Thyroid gland (tissue), 4 donors: ENCODE data around the gene MSLN. TPM values are rescaled to one million over a fixed set of nuclear protein-coding genes. Genes with fewer than 3 reads are reported as not detected.

Source experiments
- DNase-seq, 2 donors: peaks; one replicate each; pipeline ENCODE4 v3.0.0-alpha.2; 2019
- H3K27ac ChIP-seq, 3 donors: fragments of 200-600 bp; sonication (generic); 1 replicate in 2 of 3; 2 replicates in 1 of 3; pipeline ENCODE4 v1.5.1; 2016 to 2019; ENCODE audit warnings: mild to moderate bottlenecking in 1 of 3, moderate library complexity in 1 of 3
- H3K27me3 ChIP-seq: fragments of 200-600 bp; sonication (generic); one replicate; pipeline ENCODE4 v1.5.1; 2019
- H3K36me3 ChIP-seq, 2 donors: fragments of 200-600 bp; sonication (generic); one replicate each; pipeline ENCODE4 v1.5.1; 2016 to 2019
- H3K4me1 ChIP-seq, 2 donors: fragments of 200-600 bp; sonication (generic); one replicate each; pipeline ENCODE4 v1.5.1; 2017 to 2019
- H3K4me3 ChIP-seq, 3 donors: fragments of 200-600 bp; sonication (generic); replicated peaks in 1 of 3; 1 replicate in 2 of 3; 2 replicates in 1 of 3; pipeline ENCODE4 v1.5.1; 2016; ENCODE audit warnings: mild to moderate bottlenecking in 1 of 3
- H3K9me3 ChIP-seq: fragments of 200-600 bp; sonication (generic); one replicate; pipeline ENCODE4 v1.5.1; 2017
- POLR2A ChIP-seq, 2 donors: fragments of 450-650 bp; IDR thresholded peaks; one replicate each; pipeline ENCODE4 v1.6.1; 2017; ENCODE audit warnings: antibody characterized with exemption in 2 of 2, mild to moderate bottlenecking in 2 of 2, moderate library complexity in 1 of 2
- WGBS, 2 donors: methylation state at CpG; one replicate each; pipeline ENCODE4 v1.1.5; 2017; 5-methylcytosine and 5-hydroxymethylcytosine counted together
- intact Hi-C: fragments of 100-400 bp; cut with DNase I; formaldehyde crosslinking; loops from one replicate; pipeline ENCODE4 v1.15.1; 2023
- total RNA-seq, 4 donors: library from RNA; depleted of rRNA; stranded (reverse); fragments of >200 nt; gene quantifications; one replicate each; pipeline ENCODE4 v1.2.3, GENCODE V29; 2016
- TF ChIP-seq, protein P1 (sequence below), 6 experiments: fragments of 200-600 bp in 3 of 6; fragments of 450-650 bp in 3 of 6; sonication (generic) in 3 of 6; IDR thresholded peaks; one replicate each; pipeline ENCODE4 v1.5.1; 2016 to 2019; ENCODE audit warnings: antibody characterized with exemption in 6 of 6, mild to moderate bottlenecking in 2 of 6, inconsistent platforms in 1 of 6, moderate library complexity in 1 of 6

The MSLN gene
- total RNA-seq, 4 donors from 2014 or later = not detected

DNA sequence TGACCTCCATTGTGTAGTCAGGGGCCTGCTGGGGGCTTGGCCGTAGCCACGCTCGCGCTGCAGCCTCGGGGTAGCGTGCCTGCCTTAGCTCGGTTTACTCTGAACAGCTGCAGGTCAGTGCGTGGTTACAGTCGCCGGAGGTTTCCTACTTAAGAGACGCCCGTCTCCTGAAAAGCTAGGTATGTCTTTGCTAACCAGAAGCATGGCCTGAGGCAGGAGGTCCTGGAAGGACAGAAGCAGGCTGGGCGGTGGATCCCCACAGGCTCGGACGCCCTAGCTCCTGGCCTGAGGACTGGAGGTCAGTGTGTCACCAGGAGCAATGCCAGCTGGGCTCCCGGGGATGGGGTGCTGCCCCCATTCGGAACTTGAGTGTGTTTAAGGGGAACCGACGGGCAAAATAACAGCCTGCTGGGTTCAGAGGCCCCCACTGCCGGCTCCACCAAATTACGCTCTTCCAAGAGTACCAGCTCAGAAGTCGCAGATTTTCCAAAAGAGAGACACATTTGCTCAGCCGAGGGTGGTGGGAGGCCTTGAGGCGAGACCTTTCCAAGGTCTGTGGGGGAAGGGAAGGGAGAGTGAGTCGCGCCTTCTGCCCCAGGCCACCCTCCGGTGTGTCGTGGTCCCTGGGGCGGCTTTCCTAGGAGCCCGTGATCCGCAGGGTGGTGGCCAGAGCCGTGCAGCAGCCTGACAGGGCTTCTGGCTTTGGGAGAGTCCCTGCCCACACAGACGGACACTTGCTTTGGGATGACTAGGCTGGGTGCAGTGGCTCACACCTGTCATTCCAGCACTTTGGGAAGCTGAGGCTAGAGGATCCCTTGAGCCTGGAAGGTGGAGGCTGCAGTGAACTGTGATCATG is 43.9 kb downstream of the MSLN start:
- no peak for DNase-seq
- H3K27me3 ChIP-seq = peaks cover 8% of the 10 kb centered on the region

DNA sequence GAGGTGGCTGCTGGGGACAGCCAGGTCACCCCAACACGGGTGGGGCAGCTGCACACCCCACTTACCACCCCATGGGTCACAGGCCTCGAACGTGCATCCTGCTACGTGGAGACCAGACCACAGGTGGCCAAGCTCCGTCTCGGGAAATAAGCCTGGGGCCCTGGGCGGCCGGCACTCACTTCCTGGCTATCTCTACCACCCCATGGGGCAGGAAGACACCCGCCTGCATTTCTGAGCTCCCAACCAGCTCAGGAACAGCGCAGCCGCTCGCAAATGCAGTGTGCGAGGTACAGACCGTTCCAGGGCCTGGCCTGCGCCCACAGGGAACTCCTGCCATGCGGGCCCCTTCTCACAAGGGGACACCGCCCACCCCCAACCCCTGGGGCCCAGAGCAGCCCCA is 44.9 kb downstream of the MSLN start:
- Histone ChIP-seq H3K27ac (no peak overlapping the region), H3K9me3 (no peaks in the 10 kb centered on the region), H3K27me3 (peaks cover under 1% of the 10 kb centered on the region), H3K4me3 (no peak overlapping the region), H3K36me3 (no peaks in the 10 kb centered on the region), H3K4me1 (peaks cover 9 to 10% of the 10 kb centered on the region in 2 donors)
- 89 to 93% methylated on average over 3 to 6 of the region's 17 CpGs for WGBS, 2 donors
- intact Hi-C loops = no loop called here
- TF ChIP-seq POLR2A (IDR thresholded peaks at IDR 0.05) = no peak
- TF ChIP-seq, protein P1, sequence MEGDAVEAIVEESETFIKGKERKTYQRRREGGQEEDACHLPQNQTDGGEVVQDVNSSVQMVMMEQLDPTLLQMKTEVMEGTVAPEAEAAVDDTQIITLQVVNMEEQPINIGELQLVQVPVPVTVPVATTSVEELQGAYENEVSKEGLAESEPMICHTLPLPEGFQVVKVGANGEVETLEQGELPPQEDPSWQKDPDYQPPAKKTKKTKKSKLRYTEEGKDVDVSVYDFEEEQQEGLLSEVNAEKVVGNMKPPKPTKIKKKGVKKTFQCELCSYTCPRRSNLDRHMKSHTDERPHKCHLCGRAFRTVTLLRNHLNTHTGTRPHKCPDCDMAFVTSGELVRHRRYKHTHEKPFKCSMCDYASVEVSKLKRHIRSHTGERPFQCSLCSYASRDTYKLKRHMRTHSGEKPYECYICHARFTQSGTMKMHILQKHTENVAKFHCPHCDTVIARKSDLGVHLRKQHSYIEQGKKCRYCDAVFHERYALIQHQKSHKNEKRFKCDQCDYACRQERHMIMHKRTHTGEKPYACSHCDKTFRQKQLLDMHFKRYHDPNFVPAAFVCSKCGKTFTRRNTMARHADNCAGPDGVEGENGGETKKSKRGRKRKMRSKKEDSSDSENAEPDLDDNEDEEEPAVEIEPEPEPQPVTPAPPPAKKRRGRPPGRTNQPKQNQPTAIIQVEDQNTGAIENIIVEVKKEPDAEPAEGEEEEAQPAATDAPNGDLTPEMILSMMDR (IDR thresholded peaks at IDR 0.05) = no peak
- DNase-seq = no peak

More for the DNA sequence above, 43.9 kb downstream of the MSLN start:
- Histone ChIP-seq H3K4me3 (no peak overlapping the region), H3K4me1 (peaks cover 9 to 10% of the 10 kb centered on the region in 2 donors), H3K27ac (no peak overlapping the region), H3K9me3 (no peaks in the 10 kb centered on the region), H3K36me3 (no peaks in the 10 kb centered on the region)
- TF ChIP-seq POLR2A (IDR thresholded peaks at IDR 0.05) = no peak
- TF ChIP-seq, protein P1 (IDR thresholded peaks at IDR 0.05) = no peak
- 51 to 59% methylated on average over 32 to 33 of the region's 33 CpGs for WGBS, 2 donors
- intact Hi-C loops = no loop called here

GRCh38 chr16:807347-808084 is 47.0 kb downstream of the MSLN start:
- intact Hi-C loops = no loop called here
- no peaks in the 10 kb centered on the region for H3K36me3 ChIP-seq
- peaks cover 9 to 10% of the 10 kb centered on the region in 2 donors for H3K4me1 ChIP-seq
- peak overlapping the region; percentile 68 to 81 (median 77) for H3K27ac ChIP-seq
- TF ChIP-seq POLR2A (IDR thresholded peaks at IDR 0.05) = peak in 1 of 2 donors; percentile 71
- TF ChIP-seq, protein P1 (IDR thresholded peaks at IDR 0.05) = no peak
- WGBS, 2 donors = 31 to 47% methylated on average over 32 to 60 of the region's 80 CpGs
- no peaks in the 10 kb centered on the region for H3K27me3 ChIP-seq
- H3K4me3 ChIP-seq = peak overlapping the region; percentile 7 to 62 (median 58)
- no peaks in the 10 kb centered on the region for H3K9me3 ChIP-seq
- DNase-seq = peak; percentile 88 to 92

GRCh38 chr16:808085-808386 is 47.5 kb downstream of the MSLN start:
- Histone ChIP-seq H3K4me3 (peak overlapping the region in 2 of 3 donors; percentile 46 to 62), H3K9me3 (no peaks in the 10 kb centered on the region), H3K27ac (no peak overlapping the region), H3K36me3 (no peaks in the 10 kb centered on the region), H3K4me1 (peaks cover 9 to 10% of the 10 kb centered on the region in 2 donors), H3K27me3 (no peaks in the 10 kb centered on the region)
- no peak for TF ChIP-seq POLR2A (IDR thresholded peaks at IDR 0.05)
- TF ChIP-seq, protein P1 (IDR thresholded peaks at IDR 0.05) = no peak
- intact Hi-C loops = no loop called here
- whole genome bisulfite sequencing, 2 donors = 43 to 44% methylated on average over 19 of the region's 19 CpGs
- no peak for DNase-seq
